Neural crest cell (in vitro differentiated cells): Measurements from ENCODE around the gene LALBA. TPM values are rescaled to one million over a fixed set of nuclear protein-coding genes. Genes with fewer than 3 reads are reported as not detected.

Experiments used
- DNase-seq: peaks from one replicate; pipeline ENCODE4 v3.0.0; 2021; ENCODE audit warnings: low read depth, mixed read lengths, low spot score
- H3K27ac Mint-ChIP-seq: one replicate; pipeline ENCODE4 v1.8.0; 2021; ENCODE audit warnings: mild to moderate bottlenecking, mixed read lengths; ENCODE audit not compliant: unreplicated experiment
- H3K27me3 Mint-ChIP-seq: 2 replicates; pipeline ENCODE4 v1.8.0; 2021; ENCODE audit warnings: low read depth, mild to moderate bottlenecking, mixed read lengths
- H3K36me3 Mint-ChIP-seq: 2 replicates; pipeline ENCODE4 v1.8.0; 2021; ENCODE audit warnings: low read depth, mild to moderate bottlenecking, mixed read lengths
- H3K4me1 Mint-ChIP-seq: 2 replicates; pipeline ENCODE4 v1.8.0; 2021; ENCODE audit warnings: mixed read lengths
- H3K4me3 Mint-ChIP-seq: one replicate; pipeline ENCODE4 v1.8.0; 2021; ENCODE audit warnings: mild to moderate bottlenecking, mixed read lengths
- H3K9me3 Mint-ChIP-seq: 2 replicates; pipeline ENCODE4 v1.8.0; 2021; ENCODE audit warnings: mixed read lengths
- total RNA-seq: library from RNA; stranded (reverse); gene quantifications from 2 replicates; pipeline ENCODE4 v1.2.1, GENCODE V29; 2021
- TF ChIP-seq, protein P1 (sequence below): fragments of 200-600 bp; sonication (generic); conservative IDR thresholded peaks from 2 replicates; pipeline ENCODE4 v1.5.0; 2021; ENCODE audit warnings: antibody characterized with exemption, mild to moderate bottlenecking

Gene LALBA
- total RNA-seq, 1 donor from 2014 or later, result not detected

DNA sequence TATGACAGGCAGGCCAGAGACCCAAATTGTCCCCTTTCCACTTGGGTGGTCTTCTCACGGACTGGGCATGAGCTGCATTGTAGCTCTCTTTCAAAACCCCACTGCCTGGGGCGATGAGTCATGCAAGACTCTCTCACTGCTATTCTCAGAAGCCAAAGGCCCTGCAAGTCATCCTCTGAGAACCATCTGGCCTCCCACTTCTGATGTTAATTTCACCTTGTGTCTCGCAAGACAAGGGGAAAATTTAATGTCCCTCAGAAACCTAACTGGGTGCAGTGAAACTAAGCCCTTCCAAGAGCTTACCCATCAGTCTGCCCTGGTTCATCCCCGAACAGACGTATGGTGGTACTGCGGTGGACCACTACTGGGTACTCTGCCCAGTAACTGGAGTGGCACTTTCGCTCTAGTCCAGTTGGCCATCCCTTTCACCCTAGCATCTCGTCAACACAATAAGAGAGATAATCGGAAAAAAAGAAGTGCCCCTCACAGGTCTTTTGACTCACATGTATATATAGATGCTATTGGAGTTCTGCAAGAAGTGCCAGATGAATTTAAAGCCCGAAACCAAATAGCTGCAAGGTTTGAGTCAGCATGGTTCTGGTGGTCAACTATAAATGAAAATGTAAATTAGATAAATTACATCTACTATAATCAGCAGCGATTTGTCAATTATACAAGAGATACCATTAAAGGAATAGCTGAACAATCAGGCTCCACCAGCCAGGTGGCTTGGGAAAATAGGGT, 31.3 kb upstream of the LALBA start:
- no peak overlapping the region for H3K4me3 Mint-ChIP-seq
- TF ChIP-seq, protein P1, sequence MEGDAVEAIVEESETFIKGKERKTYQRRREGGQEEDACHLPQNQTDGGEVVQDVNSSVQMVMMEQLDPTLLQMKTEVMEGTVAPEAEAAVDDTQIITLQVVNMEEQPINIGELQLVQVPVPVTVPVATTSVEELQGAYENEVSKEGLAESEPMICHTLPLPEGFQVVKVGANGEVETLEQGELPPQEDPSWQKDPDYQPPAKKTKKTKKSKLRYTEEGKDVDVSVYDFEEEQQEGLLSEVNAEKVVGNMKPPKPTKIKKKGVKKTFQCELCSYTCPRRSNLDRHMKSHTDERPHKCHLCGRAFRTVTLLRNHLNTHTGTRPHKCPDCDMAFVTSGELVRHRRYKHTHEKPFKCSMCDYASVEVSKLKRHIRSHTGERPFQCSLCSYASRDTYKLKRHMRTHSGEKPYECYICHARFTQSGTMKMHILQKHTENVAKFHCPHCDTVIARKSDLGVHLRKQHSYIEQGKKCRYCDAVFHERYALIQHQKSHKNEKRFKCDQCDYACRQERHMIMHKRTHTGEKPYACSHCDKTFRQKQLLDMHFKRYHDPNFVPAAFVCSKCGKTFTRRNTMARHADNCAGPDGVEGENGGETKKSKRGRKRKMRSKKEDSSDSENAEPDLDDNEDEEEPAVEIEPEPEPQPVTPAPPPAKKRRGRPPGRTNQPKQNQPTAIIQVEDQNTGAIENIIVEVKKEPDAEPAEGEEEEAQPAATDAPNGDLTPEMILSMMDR, result no peak
- H3K4me1 Mint-ChIP-seq, result peaks cover 13% of the 10 kb centered on the region
- peaks cover 4% of the 10 kb centered on the region for H3K36me3 Mint-ChIP-seq
- H3K9me3 Mint-ChIP-seq, result peaks cover 18% of the 10 kb centered on the region
- no peak overlapping the region for H3K27ac Mint-ChIP-seq
- no peaks in the 10 kb centered on the region for H3K27me3 Mint-ChIP-seq
- DNase-seq, result peak; percentile 40

DNA sequence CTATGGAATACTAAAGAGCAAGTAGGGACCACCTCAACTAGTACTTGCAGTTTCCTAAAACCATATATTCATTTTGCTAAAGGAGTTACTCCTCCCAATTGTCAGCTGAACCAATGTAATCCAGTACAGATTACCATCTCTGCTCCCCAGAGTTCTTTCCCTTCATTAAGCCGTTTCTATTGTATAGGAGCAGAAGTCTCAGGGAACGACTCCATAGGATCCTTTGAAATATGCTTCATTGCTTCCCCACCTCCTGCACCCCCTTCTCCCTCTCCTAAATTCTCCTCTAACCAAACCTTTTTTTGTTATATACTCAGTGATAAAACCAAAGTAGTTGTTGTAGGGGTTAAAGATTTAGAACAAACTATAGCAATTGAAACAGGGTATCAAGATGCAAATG, 30.7 kb upstream of the LALBA start:
- Mint-ChIP-seq H3K4me3 (no peak overlapping the region), H3K27me3 (no peaks in the 10 kb centered on the region), H3K27ac (no peak overlapping the region), H3K36me3 (peaks cover 4% of the 10 kb centered on the region), H3K9me3 (peaks cover 18% of the 10 kb centered on the region), H3K4me1 (peaks cover 13% of the 10 kb centered on the region)
- no peak for DNase-seq
- TF ChIP-seq, protein P1, result no peak

DNA sequence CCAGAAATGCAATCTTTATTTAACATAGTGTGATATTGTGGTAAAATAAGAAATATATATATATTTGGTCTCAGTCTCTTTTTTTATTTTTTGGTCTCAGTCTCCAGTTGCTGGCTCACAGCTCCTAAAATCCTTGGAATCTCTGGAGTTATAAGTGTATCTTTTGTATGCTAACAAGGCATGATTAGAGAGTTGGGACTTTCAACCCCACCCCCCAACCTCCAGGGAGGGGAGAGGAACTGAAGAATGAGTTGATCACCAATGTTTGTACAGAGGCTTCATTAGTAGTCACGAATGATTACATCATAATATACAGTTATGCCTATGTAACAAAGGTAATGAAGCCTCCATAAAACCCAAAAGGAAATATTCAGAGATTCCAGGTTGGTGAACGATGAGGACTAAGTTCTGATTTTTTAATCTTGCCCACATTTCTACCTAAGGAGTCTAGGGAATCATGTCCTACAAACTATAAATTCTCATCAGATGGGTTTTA, 22.8 kb upstream of the LALBA start:
- TF ChIP-seq, protein P1, result no peak
- H3K27me3 Mint-ChIP-seq, result peaks cover 8% of the 10 kb centered on the region
- H3K4me3 Mint-ChIP-seq, result no peak overlapping the region
- H3K36me3 Mint-ChIP-seq, result peaks cover 3% of the 10 kb centered on the region
- peaks cover 6% of the 10 kb centered on the region for H3K9me3 Mint-ChIP-seq
- H3K4me1 Mint-ChIP-seq, result no peaks in the 10 kb centered on the region
- no peak for DNase-seq
- no peak overlapping the region for H3K27ac Mint-ChIP-seq

DNA sequence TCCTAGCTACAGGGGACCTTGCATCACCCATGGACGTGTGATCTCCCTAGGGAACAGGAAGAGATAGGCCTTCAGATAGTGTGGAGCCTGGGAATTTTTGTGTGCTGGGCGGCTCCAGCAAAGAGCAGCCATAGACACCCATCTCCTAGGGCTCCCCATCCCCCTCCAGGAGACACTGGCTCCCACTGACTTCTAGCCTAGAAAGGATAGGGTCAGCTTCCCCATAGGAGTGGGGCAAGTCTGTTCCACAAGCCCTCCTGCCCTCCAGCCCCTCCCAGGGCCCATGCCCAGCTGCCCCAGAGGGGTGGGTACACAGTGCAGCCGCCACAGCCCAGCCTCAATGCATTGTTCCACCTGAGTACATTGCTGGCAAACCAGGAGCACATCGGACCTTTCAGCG, 16.5 kb upstream of the LALBA start:
- Mint-ChIP-seq H3K27me3 (peaks cover 7% of the 10 kb centered on the region), H3K36me3 (no peaks in the 10 kb centered on the region), H3K4me1 (no peaks in the 10 kb centered on the region), H3K4me3 (no peak overlapping the region), H3K27ac (peak overlapping the region; percentile 27), H3K9me3 (peaks cover 6% of the 10 kb centered on the region)
- no peak for DNase-seq
- TF ChIP-seq, protein P1, result no peak

DNA sequence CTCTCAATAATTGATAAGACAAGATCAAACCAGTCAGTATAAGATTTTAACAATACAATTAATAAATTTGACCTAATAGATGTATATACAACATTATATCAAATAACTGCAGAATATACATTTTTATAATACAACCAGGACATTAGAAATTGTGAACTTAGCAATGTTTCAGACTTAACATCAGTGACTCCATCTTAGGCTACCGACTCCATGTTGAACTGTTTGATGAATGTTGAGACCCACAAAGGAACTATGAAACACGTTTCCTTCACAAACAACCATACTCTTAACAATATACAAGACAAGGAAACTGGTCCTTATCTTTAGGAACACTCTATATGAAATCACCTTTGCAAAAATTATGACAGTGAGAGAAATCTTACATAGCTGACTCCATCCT, 13.9 kb upstream of the LALBA start:
- no peaks in the 10 kb centered on the region for H3K36me3 Mint-ChIP-seq
- no peaks in the 10 kb centered on the region for H3K4me1 Mint-ChIP-seq
- peaks cover 3% of the 10 kb centered on the region for H3K9me3 Mint-ChIP-seq
- no peak for DNase-seq
- H3K27me3 Mint-ChIP-seq, result peaks cover 5% of the 10 kb centered on the region
- H3K4me3 Mint-ChIP-seq, result no peak overlapping the region
- TF ChIP-seq, protein P1, result no peak
- H3K27ac Mint-ChIP-seq, result no peak overlapping the region
